NCI-H2081 treated with DMSO at 0.1 percent for 48 hours (cell line): ENCODE results near the gene XYLT2.
"Not testable (repeated sequence)": the region's sequence is repeated elsewhere in the genome, so short reads cannot be mapped to it uniquely, and the experiment has no call there.

Source experiments
- DNase-seq: peaks from one replicate; lab custom pipeline; 2025; lab: John Stamatoyannopoulos, UW

XYLT2 gene

GRCh38 chr17:50319306-50320004 is 26.5 kb upstream of the XYLT2 start:
- DNase-seq: no peak

- DNase-seq: no peak
Observed at GRCh38 chr17:50322271-50322670, 23.7 kb upstream of the XYLT2 start.

DNA sequence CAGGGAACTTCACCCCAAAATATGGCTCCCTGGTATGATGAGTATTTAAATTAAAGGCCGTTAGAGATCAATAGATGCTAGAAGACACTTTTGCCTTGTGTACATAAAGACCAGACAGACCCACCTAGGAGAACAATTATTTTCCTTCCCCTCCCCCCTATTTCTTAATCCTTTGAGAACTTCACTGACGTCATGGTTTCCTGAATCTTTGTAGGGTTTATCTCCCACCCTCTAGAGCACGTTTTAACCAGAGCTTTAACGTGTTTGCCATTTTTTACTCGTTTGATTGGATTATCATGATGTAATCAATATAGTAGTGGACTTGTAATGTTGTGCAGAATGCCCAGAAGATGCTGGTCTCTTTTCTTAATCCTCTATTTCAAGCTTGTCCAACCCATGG is 22.9 kb upstream of the XYLT2 start:
- no peak for DNase-seq

- DNase-seq: no peak
Observed at GRCh38 chr17:50325906-50326305, 20.0 kb upstream of the XYLT2 start.

GRCh38 chr17:50326831-50327364 is 19.0 kb upstream of the XYLT2 start:
- DNase-seq: no peak

DNA sequence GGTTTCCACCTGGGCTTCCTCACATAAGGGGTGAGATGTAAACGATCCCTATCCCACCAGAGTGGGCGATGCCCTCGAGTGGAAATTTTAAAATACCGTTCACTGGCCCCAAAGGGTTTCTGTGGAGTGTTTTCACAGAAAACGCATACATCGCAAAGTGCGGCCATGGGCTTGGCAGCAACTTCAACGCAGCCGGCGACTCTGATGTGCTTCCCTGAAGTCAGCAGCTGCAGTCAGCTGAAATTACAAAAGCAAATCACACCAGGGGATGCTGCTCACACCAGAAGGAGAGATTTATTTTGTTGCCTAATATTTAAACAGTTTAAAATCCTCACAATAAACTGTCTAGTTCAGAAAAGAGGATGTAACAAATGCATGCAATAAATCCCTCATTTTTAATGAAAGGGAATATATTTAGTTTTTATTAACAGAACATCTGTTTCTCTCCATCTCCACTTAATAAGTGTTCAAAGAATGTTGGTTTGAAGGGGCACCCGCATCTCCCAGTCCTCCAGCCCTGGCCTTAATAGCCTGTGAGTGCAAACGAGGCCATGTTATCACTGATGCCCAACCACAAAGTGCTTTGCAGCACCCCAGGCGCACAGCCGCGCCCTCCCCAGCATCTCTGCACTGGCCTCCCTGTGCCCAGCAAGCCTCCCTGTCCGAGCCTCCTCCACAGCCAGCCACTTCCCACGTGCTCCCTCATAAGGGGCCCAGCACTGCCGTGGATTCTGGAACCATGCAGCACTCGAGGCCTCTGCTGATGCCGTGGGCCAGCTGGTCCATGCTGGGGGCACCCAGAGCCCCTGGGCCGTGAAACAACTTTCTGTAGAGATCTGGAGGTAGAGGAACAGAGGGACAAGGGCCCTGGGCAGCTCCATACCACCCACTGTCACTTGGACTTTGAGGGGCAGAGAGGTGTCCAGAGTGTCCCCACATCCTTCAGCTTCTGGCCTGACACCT is 17.3 kb upstream of the XYLT2 start:
- no peak for DNase-seq

DNA sequence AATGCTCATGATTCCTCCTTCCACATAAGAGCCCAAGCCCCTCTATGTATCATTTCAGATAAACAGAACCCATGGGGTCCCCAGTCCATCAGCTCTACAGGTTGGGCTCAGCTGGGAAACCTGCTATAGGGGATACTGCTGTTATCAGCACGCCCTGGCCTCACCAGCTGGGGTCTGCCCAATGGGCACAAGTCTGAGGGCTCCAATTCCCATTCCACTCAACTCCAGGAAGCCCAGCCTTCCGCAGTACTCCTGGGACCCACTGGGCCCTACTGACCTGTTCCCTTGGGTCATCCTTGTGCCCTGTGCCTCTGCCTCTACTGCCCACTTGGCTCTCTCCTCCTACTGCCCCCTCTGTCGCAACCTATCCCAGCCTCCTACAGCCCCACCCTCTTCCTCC is 16.2 kb upstream of the XYLT2 start:
- DNase-seq: no peak

- no peak for DNase-seq
Observed at GRCh38 chr17:50330151-50330775, 15.7 kb upstream of the XYLT2 start.

DNA sequence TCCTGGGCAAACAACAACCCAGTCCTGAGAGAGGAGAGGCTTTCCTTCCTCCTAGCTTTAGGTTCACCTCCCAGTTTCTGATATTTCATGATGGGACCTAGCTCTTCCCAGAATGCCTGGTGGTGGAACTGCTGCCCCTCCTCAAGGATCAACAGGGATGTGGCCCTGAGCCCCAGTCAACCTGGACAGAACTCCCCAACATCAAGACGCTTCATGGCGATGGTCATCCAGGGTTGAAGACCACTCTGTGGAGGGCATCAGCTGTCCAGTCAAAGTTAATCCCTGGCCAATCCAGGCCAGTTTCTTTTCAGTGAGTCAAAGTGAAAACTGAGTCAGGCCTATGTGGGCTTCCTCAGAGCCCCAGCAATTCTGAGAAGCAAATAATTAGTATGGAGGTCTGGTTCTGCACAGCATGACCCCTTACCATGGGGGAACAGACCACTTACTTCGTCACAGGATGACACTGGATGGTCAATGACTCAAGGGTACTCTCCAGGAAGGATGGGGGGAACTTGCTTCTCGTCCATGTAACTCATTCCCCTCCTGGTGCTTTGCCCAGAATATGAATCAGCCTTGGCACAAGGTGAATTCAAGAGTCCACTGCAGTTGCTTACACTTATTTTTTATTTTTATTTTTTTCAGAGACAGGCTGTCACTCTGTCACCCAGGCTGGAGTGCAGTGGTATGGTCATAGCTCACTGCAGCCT is 14.7 kb upstream of the XYLT2 start:
- no peak for DNase-seq

GRCh38 chr17:50332196-50332595 is 13.7 kb upstream of the XYLT2 start:
- no peak for DNase-seq

- not testable (repeated sequence) for DNase-seq
Observed at GRCh38 chr17:50333291-50334057, 12.5 kb upstream of the XYLT2 start.

- DNase-seq: no peak
Observed at GRCh38 chr17:50337956-50338355, 8.0 kb upstream of the XYLT2 start.

DNA sequence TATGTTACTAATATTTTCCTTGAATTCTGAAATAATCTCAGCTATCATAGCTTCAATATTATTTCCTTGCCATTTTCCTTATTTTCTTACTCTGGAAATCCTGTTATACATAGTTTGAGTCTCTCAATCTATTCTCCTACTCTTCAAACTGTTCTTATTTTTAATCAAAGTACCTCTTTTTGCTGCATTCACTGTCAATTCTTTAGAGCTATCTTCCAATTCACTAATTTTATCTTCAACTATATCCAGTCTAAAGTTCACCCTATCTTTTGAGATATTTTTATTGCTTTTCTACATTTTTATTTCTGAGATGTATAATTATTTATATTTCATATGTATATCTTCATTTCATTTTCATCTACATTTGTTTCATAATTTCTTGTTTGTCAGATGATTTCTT is 7.3 kb upstream of the XYLT2 start:
- no peak for DNase-seq

- no peak for DNase-seq
Observed at GRCh38 chr17:50339381-50339780, 6.5 kb upstream of the XYLT2 start.

DNA sequence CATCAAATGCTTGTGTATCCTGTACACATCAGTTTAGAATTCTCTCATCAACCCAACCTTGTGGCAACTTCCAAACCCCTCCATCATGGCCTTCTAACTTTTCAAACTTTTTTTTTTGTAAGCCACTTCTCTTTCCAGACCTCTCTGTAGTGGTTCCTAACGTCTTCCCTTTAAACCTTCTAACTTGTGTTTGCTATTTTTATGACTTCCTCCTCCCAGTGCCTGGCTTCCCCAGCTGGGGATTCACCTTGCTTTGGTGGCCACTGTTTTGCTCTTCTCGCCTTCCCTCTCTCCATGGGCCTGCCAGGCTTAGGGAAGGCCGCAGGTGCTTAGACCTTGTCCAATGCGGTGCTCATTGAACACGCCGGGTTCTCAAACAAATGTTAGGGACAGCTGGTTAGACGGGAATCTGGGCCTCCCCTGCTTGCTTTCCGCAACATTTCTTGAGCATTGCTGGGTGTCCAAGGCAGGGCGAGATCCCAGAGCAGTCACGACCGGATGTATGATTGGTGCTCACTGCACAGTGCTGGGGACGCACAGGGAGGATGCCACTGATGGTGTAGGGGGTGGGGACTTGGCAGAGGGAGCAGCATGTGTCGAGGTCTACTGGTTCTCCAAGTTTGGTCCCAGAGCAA is 1.1 kb upstream of the XYLT2 start:
- DNase-seq: no peak

- DNase-seq: no peak
Observed at GRCh38 chr17:50346313-50347116, 589 bp downstream of the XYLT2 start.

GRCh38 chr17:50347117-50347893 is 1.4 kb downstream of the XYLT2 start:
- no peak for DNase-seq

GRCh38 chr17:50347894-50348291 is 2.0 kb downstream of the XYLT2 start:
- no peak for DNase-seq
